GM10266 (cell line): ENCODE data around the gene RAD54L.
"Not testable (repeated sequence)": the region's sequence is repeated elsewhere in the genome, so short reads cannot be mapped to it uniquely, and the experiment has no call there.

Source experiments
- DNase-seq: peaks from one replicate; pipeline ENCODE4 v3.0.0; 2012; ENCODE audit errors: extremely low spot score
- CTCF ChIP-seq: IDR thresholded peaks from 2 replicates; pipeline ENCODE4 v1.5.1; 2012; ENCODE audit warnings: mild to moderate bottlenecking, low read depth; ENCODE audit not compliant: control insufficient read depth, insufficient read depth; ENCODE audit errors: missing control alignments

Gene RAD54L

GRCh38 chr1:46220808-46221207 is 26.8 kb upstream of the RAD54L start:
- no peak for DNase-seq
- no peak for TF ChIP-seq CTCF

GRCh38 chr1:46221749-46222148 is 25.8 kb upstream of the RAD54L start:
- no peak for DNase-seq
- no peak for TF ChIP-seq CTCF

- DNase-seq = not testable (repeated sequence)
These were observed 24.5 kb upstream of the RAD54L start for GRCh38 chr1:46223055-46223454.

- peak; percentile 92 for TF ChIP-seq CTCF
- DNase-seq = peak; percentile 75
These were observed 24.1 kb upstream of the RAD54L start for GRCh38 chr1:46223472-46223943.

- no peak for DNase-seq
- TF ChIP-seq CTCF = no peak
These were observed 22.6 kb upstream of the RAD54L start for GRCh38 chr1:46224966-46225365.

- DNase-seq = not testable (repeated sequence)
These were observed 16.3 kb upstream of the RAD54L start for GRCh38 chr1:46231231-46231630.

GRCh38 chr1:46236882-46237281 is 10.7 kb upstream of the RAD54L start:
- TF ChIP-seq CTCF = no peak
- DNase-seq = no peak

GRCh38 chr1:46238865-46239264 is 8.7 kb upstream of the RAD54L start:
- not testable (repeated sequence) for DNase-seq

- DNase-seq = not testable (repeated sequence)
These were observed 5.8 kb upstream of the RAD54L start for GRCh38 chr1:46241733-46242132.

- TF ChIP-seq CTCF = no peak
- no peak for DNase-seq
These were observed 4.6 kb upstream of the RAD54L start for GRCh38 chr1:46242918-46243317.

- DNase-seq = not testable (repeated sequence)
These were observed 3.7 kb upstream of the RAD54L start for GRCh38 chr1:46243831-46244230.
